Measurements from ENCODE around the gene EOGT.

The EOGT gene

GRCh38 chr3:69020424-69020823 lies 6.9 kb upstream of the EOGT start:
- no peak for DNase-seq (ENCODE audit: low read depth)
- no peak overlapping the region for H3K4me3 ChIP-seq (ENCODE audit: control insufficient read depth, low read depth, low read length)
- TF ChIP-seq CTCF (conservative IDR thresholded peaks at IDR 0.05; ENCODE audit: control insufficient read depth, insufficient read depth, low read depth, low read length) = peak; percentile 35

GRCh38 chr3:69016901-69017300 lies 3.4 kb upstream of the EOGT start:
- TF ChIP-seq CTCF (conservative IDR thresholded peaks at IDR 0.05; ENCODE audit: control insufficient read depth, insufficient read depth, low read depth, low read length) = no peak
- no peak for DNase-seq (ENCODE audit: low read depth)
- no peak overlapping the region for H3K4me3 ChIP-seq (ENCODE audit: control insufficient read depth, low read depth, low read length)

- H3K4me3 ChIP-seq (ENCODE audit: control insufficient read depth, low read depth, low read length) = no peak overlapping the region
- no peak for DNase-seq (ENCODE audit: low read depth)
- no peak for TF ChIP-seq CTCF (conservative IDR thresholded peaks at IDR 0.05; ENCODE audit: control insufficient read depth, insufficient read depth, low read depth, low read length)
These were observed 2.6 kb upstream of the EOGT start for GRCh38 chr3:69016102-69016501.

- no peak for DNase-seq (ENCODE audit: low read depth)
- no peak for TF ChIP-seq CTCF (conservative IDR thresholded peaks at IDR 0.05; ENCODE audit: control insufficient read depth, insufficient read depth, low read depth, low read length)
- peak overlapping the region; percentile 71 for H3K4me3 ChIP-seq (ENCODE audit: control insufficient read depth, low read depth, low read length)
These were observed 617 bp upstream of the EOGT start for GRCh38 chr3:69014022-69014580.

- TF ChIP-seq CTCF (conservative IDR thresholded peaks at IDR 0.05; ENCODE audit: control insufficient read depth, insufficient read depth, low read depth, low read length) = no peak
- H3K4me3 ChIP-seq (ENCODE audit: control insufficient read depth, low read depth, low read length) = peak overlapping the region; percentile 71
- DNase-seq (ENCODE audit: low read depth) = peak; percentile 57
These were observed 658 bp downstream of the EOGT start for GRCh38 chr3:69012800-69013252.

- peak overlapping the region; percentile 71 for H3K4me3 ChIP-seq (ENCODE audit: control insufficient read depth, low read depth, low read length)
- no peak for TF ChIP-seq CTCF (conservative IDR thresholded peaks at IDR 0.05; ENCODE audit: control insufficient read depth, insufficient read depth, low read depth, low read length)
- peak; percentile 72 for DNase-seq (ENCODE audit: low read depth)
These were observed 1.2 kb downstream of the EOGT start for GRCh38 chr3:69012100-69012799.
